HG03039 (cell line): Measurements from ENCODE around the gene EPB41L4A.

Experiments used
- ATAC-seq: cut with Tn5 transposase; IDR thresholded peaks from one replicate; pipeline ENCODE4 v1.9.1; 2021; ENCODE audit warnings: mild to moderate bottlenecking, moderate library complexity; ENCODE audit not compliant: unreplicated experiment

The EPB41L4A gene

GRCh38 chr5:112122353-112122752 is 296.7 kb downstream of the EPB41L4A start:
- ATAC-seq = no peak

DNA sequence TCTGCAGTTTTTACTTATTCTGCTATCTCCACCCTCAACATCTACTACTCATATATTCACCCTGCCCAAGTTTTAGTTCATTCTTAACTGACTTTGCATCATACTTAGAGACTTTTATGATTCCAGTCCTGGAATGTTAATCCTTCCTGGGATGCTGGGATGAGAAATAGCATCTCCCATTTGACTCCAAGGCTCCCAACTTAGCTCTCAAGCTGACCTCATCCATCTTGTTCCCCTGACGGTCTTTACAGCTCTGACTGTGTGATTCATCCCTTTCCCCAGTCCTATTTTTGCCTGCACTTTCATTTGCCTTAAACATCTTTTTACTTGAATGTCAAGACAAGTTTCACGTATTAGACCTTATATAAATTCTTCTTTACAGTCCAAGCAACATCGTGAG is 297.8 kb downstream of the EPB41L4A start:
- no peak for ATAC-seq

DNA sequence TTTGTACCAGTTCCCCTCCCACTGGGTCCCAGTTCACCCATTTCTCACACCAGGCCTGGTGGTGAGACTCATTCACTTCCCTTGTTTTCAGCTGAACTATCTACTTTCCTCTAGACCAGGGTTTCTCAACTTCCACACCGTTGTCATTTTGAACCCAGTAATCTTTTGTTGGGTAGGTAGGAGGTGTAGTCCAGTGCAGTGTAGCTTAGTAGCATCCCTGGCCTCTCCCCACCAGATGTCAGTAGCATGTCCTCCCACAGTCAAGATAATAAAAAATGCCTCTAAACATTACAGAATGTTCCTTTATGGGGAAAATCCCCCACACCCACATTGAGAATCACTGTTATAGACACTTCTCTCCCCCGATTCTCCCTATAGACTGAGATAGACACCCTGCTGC is 299.1 kb downstream of the EPB41L4A start:
- ATAC-seq = no peak

- ATAC-seq = no peak
Measured at GRCh38 chr5:112119508-112119907, 299.6 kb downstream of the EPB41L4A start.

DNA sequence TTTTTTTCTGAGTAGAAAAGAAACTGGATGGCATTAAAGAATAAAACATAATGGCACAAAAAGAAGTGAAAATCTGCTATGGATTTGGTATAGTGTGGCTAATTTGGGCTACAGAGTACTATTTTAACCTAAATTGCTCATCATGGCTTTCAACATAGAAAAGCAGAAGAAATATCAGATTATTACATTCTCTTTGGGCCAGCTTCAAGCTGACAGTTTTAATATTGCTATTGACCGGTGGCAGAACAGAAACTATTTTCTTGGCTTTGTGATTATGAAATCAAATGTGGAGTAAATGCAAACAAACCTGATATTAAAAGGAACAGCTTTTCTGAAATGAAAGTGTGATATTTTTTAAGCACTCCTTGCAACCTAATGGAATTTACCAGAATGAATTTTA is 301.5 kb downstream of the EPB41L4A start:
- ATAC-seq = no peak

GRCh38 chr5:112116371-112116770 is 302.7 kb downstream of the EPB41L4A start:
- ATAC-seq = peak; percentile 53

- ATAC-seq = no peak
Measured at GRCh38 chr5:112113565-112113964, 305.5 kb downstream of the EPB41L4A start.
